Measurements from ENCODE around the gene GORAB.

DNA sequence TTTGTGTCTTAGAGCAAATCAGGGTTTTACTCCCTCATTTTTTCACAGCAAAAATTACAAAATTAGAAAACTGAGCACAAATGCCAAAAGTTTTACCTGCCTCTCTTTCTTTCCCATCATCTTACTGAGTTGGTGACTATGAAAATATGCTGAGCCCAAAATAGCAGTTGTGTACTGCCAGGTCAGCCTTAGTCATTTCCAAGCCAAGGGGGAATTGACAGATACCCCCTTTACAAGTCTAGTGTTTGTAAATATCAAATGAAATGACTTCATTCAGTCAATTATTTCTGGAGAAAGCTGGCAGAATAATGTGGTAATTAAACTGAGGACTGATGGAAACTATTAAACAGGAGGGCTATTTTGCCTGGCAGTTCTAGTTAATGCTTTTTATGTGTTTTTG lies 11.4 kb upstream of the GORAB start:
- TF ChIP-seq, protein P1, sequence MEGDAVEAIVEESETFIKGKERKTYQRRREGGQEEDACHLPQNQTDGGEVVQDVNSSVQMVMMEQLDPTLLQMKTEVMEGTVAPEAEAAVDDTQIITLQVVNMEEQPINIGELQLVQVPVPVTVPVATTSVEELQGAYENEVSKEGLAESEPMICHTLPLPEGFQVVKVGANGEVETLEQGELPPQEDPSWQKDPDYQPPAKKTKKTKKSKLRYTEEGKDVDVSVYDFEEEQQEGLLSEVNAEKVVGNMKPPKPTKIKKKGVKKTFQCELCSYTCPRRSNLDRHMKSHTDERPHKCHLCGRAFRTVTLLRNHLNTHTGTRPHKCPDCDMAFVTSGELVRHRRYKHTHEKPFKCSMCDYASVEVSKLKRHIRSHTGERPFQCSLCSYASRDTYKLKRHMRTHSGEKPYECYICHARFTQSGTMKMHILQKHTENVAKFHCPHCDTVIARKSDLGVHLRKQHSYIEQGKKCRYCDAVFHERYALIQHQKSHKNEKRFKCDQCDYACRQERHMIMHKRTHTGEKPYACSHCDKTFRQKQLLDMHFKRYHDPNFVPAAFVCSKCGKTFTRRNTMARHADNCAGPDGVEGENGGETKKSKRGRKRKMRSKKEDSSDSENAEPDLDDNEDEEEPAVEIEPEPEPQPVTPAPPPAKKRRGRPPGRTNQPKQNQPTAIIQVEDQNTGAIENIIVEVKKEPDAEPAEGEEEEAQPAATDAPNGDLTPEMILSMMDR (optimal IDR thresholded peaks at IDR 0.05 in 1 of 3, IDR thresholded peaks at IDR 0.05 in 1 of 3, conservative IDR thresholded peaks at IDR 0.05 in 1 of 3; ENCODE audit: extremely low read depth in 1 of 3, insufficient read depth in 2 of 3, low read length in 3 of 3), result no peak
- TF ChIP-seq EZH2 (IDR thresholded peaks at IDR 0.05; ENCODE audit: low read length), result no peak

Data from keratinocyte (primary cell).